ENCODE data around the gene SLC35F4. TPM values are rescaled to one million over a fixed set of nuclear protein-coding genes. Genes with fewer than 3 reads are reported as not detected.

Gene SLC35F4
- total and polyA plus RNA-seq, 7 experiments from 2014 or later: not detected

DNA sequence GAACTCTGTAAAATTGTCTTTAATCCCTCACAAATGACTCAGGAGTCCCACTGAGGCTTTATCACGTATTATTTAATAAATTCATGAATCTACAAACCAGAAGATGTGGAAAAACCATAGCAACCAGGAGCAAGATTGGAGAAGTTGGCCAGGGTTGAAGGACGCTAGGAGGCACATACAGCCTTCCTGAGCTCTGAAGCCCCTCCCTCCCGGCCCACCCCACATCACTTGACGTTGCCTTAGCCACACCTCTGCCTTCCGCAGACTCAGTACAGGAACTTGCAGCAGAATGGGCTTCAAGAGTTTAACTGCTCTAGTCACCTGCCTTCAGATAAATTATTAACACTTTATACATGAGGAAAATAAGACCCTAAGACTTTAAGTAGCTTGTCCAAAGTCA is 33.9 kb downstream of the SLC35F4 start:
- Histone ChIP-seq H3K4me1 (ENCODE audit: control insufficient read depth in 2 of 2, insufficient read depth in 2 of 2, low read length in 2 of 2) (no peaks in the 10 kb centered on the region), H3K4me3 (ENCODE audit: low read length) (no peak overlapping the region), H3K27me3 (ENCODE audit: control insufficient read depth in 2 of 2, insufficient read depth in 2 of 2, low read length in 2 of 2) (no peaks in the 10 kb centered on the region), H3K36me3 (ENCODE audit: control insufficient read depth in 2 of 3, insufficient read depth in 3 of 3, low read length in 3 of 3) (no peaks in the 10 kb centered on the region), H3K27ac (ENCODE audit: low read depth, low read length) (no peak overlapping the region), H3K9me3 (ENCODE audit: control insufficient read depth in 2 of 3, low read length in 3 of 3) (no peaks in the 10 kb centered on the region)
- DNase-seq (no peak), ATAC-seq (no peak)
- ChIA-PET CTCF (no interaction called here), POLR2A (no interaction called here)
- H3K27me3 Mint-ChIP-seq: peaks cover 0 to 5% (median 2%) of the 10 kb centered on the region in 5 donors
- no peaks in the 10 kb centered on the region for H3K36me3 Mint-ChIP-seq
- H3K4me3 Mint-ChIP-seq: no peak overlapping the region
- no peak overlapping the region for H3K27ac Mint-ChIP-seq
- H3K4me1 Mint-ChIP-seq: no peaks in the 10 kb centered on the region
- peaks cover 0 to 8% (median 1%) of the 10 kb centered on the region in 11 donors for H3K9me3 Mint-ChIP-seq
- intact Hi-C loops (cut with micrococcal nuclease): no loop called here

GRCh38 chr14:57828713-57829112 is 37.2 kb downstream of the SLC35F4 start:
- POLR2A ChIA-PET: no interaction called here
- H3K27ac ChIP-seq (ENCODE audit: low read depth, low read length): no peak overlapping the region
- H3K27ac Mint-ChIP-seq: peak overlapping the region in 1 of 9 donors; percentile 53

DNA sequence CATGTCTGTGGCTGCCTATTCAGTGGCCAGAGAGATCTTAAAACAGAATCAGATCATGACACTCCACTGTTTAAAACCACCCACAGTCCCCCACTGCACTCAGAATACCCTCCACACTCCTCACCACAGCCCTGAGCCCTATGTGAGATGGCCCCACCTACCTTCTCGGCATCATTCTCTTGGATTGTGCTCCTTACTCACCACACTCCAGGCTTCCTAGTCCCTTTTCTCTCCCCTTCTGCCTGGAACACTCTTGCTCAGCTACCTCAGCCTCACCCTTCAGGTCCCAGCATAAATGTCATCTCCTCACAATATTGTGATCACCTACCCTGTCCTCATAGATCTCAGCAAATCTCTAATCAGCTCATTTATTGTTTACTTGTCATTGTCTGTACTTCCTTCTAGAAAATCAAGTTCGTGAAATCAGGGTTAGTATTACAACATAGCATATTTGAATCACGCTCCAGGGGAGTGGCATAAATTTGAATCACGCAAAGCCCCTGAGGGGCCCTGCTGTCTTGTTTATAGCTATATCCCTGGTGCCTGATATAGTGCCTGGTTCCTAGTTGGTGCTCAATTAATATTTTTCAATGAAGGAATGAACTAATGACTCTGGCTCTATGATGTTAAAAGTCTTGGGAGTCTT is 42.8 kb downstream of the SLC35F4 start:
- H3K27me3 Mint-ChIP-seq: peaks cover 0 to 14% (median 8%) of the 10 kb centered on the region in 5 donors
- ATAC-seq: no peak
- Histone ChIP-seq H3K4me3 (ENCODE audit: low read length) (no peak overlapping the region), H3K27ac (ENCODE audit: low read depth, low read length) (no peak overlapping the region), H3K27me3 (ENCODE audit: control insufficient read depth in 2 of 2, insufficient read depth in 2 of 2, low read length in 2 of 2) (no peaks in the 10 kb centered on the region), H3K9me3 (ENCODE audit: control insufficient read depth in 2 of 3, low read length in 3 of 3) (no peaks in the 10 kb centered on the region), H3K36me3 (ENCODE audit: control insufficient read depth in 2 of 3, insufficient read depth in 3 of 3, low read length in 3 of 3) (no peaks in the 10 kb centered on the region), H3K4me1 (ENCODE audit: control insufficient read depth in 2 of 2, insufficient read depth in 2 of 2, low read length in 2 of 2) (no peaks in the 10 kb centered on the region)
- no peak overlapping the region for H3K27ac Mint-ChIP-seq
- DNase-seq: no peak
- POLR2A ChIA-PET: no interaction called here
- intact Hi-C loops (cut with micrococcal nuclease): no loop called here
- no peaks in the 10 kb centered on the region for H3K4me1 Mint-ChIP-seq
- no peak overlapping the region for H3K4me3 Mint-ChIP-seq
- H3K9me3 Mint-ChIP-seq: peaks cover 0 to 9% (median 5%) of the 10 kb centered on the region in 11 donors
- CTCF ChIA-PET: no interaction called here
- peaks cover 0 to 8% (median 0%) of the 10 kb centered on the region in 5 donors for H3K36me3 Mint-ChIP-seq

More at GRCh38 chr14:57828713-57829112, 37.2 kb downstream of the SLC35F4 start:
- ATAC-seq (no peak), DNase-seq (no peak)
- H3K9me3 ChIP-seq (ENCODE audit: control insufficient read depth in 2 of 3, low read length in 3 of 3): no peaks in the 10 kb centered on the region
- no peaks in the 10 kb centered on the region for H3K36me3 ChIP-seq (ENCODE audit: control insufficient read depth in 2 of 3, insufficient read depth in 3 of 3, low read length in 3 of 3)
- no peaks in the 10 kb centered on the region for H3K27me3 ChIP-seq (ENCODE audit: control insufficient read depth in 2 of 2, insufficient read depth in 2 of 2, low read length in 2 of 2)
- H3K36me3 Mint-ChIP-seq: peaks cover 0 to 4% (median 0%) of the 10 kb centered on the region in 5 donors
- H3K4me1 Mint-ChIP-seq: no peaks in the 10 kb centered on the region
- H3K4me1 ChIP-seq (ENCODE audit: control insufficient read depth in 2 of 2, insufficient read depth in 2 of 2, low read length in 2 of 2): no peaks in the 10 kb centered on the region
- H3K27me3 Mint-ChIP-seq: peaks cover 0 to 14% (median 3%) of the 10 kb centered on the region in 5 donors
- intact Hi-C loops (cut with micrococcal nuclease): no loop called here
- no peak overlapping the region for H3K4me3 ChIP-seq (ENCODE audit: low read length)
- CTCF ChIA-PET: no interaction called here
- H3K9me3 Mint-ChIP-seq: peaks cover 0 to 15% (median 2%) of the 10 kb centered on the region in 11 donors
- H3K4me3 Mint-ChIP-seq: no peak overlapping the region

DNA sequence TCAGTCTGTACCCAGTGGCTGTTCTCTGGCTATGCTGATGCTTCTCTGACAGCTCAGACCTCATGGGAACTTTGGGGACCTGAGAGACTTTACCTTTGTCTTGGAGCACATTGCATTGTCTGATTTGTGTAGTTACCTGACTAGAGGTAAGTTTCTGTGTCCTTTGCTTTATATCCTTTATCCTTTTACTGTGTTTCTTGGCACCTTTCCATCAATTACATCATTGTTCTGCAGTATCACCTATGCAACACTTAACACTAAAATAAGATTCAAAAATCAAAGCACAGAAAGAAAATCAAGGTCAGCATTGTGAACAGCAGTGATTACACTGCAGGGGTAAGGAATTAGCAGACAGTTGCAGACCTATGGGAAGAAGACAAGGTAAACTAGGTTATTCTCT is 43.8 kb downstream of the SLC35F4 start:
- Mint-ChIP-seq H3K9me3 (peaks cover 0 to 9% (median 4%) of the 10 kb centered on the region in 11 donors), H3K27ac (no peak overlapping the region), H3K4me1 (no peaks in the 10 kb centered on the region), H3K4me3 (no peak overlapping the region), H3K27me3 (peaks cover 0 to 14% (median 8%) of the 10 kb centered on the region in 5 donors), H3K36me3 (peaks cover 0 to 8% (median 0%) of the 10 kb centered on the region in 5 donors)
- Histone ChIP-seq H3K4me3 (ENCODE audit: low read length) (no peak overlapping the region), H3K4me1 (ENCODE audit: control insufficient read depth in 2 of 2, insufficient read depth in 2 of 2, low read length in 2 of 2) (no peaks in the 10 kb centered on the region), H3K36me3 (ENCODE audit: control insufficient read depth in 2 of 3, insufficient read depth in 3 of 3, low read length in 3 of 3) (no peaks in the 10 kb centered on the region), H3K27me3 (ENCODE audit: control insufficient read depth in 2 of 2, insufficient read depth in 2 of 2, low read length in 2 of 2) (no peaks in the 10 kb centered on the region), H3K9me3 (ENCODE audit: control insufficient read depth in 2 of 3, low read length in 3 of 3) (no peaks in the 10 kb centered on the region), H3K27ac (ENCODE audit: low read depth, low read length) (no peak overlapping the region)
- ATAC-seq: no peak
- CTCF ChIA-PET: no interaction called here
- intact Hi-C loops (cut with micrococcal nuclease): no loop called here
- DNase-seq: no peak
- POLR2A ChIA-PET: no interaction called here

GRCh38 chr14:57820581-57820980 is 45.3 kb downstream of the SLC35F4 start:
- peaks cover 0 to 8% (median 0%) of the 10 kb centered on the region in 5 donors for H3K36me3 Mint-ChIP-seq
- no peak overlapping the region for H3K4me3 Mint-ChIP-seq
- H3K27me3 ChIP-seq (ENCODE audit: control insufficient read depth in 2 of 2, insufficient read depth in 2 of 2, low read length in 2 of 2): no peaks in the 10 kb centered on the region
- intact Hi-C loops (cut with micrococcal nuclease): no loop called here
- CTCF ChIA-PET: no interaction called here
- H3K9me3 ChIP-seq (ENCODE audit: control insufficient read depth in 2 of 3, low read length in 3 of 3): no peaks in the 10 kb centered on the region
- peaks cover 0 to 14% (median 7%) of the 10 kb centered on the region in 5 donors for H3K27me3 Mint-ChIP-seq
- H3K4me1 ChIP-seq (ENCODE audit: control insufficient read depth in 2 of 2, insufficient read depth in 2 of 2, low read length in 2 of 2): no peaks in the 10 kb centered on the region
- no peaks in the 10 kb centered on the region for H3K36me3 ChIP-seq (ENCODE audit: control insufficient read depth in 2 of 3, insufficient read depth in 3 of 3, low read length in 3 of 3)
- no peak overlapping the region for H3K27ac ChIP-seq (ENCODE audit: low read depth, low read length)
- peaks cover 0 to 9% (median 4%) of the 10 kb centered on the region in 11 donors for H3K9me3 Mint-ChIP-seq
- POLR2A ChIA-PET: no interaction called here
- ATAC-seq (no peak), DNase-seq (no peak)
- no peaks in the 10 kb centered on the region for H3K4me1 Mint-ChIP-seq
- no peak overlapping the region for H3K4me3 ChIP-seq (ENCODE audit: low read length)
- no peak overlapping the region for H3K27ac Mint-ChIP-seq

- ATAC-seq: no peak
- CTCF ChIA-PET: no interaction called here
These were observed 47.4 kb downstream of the SLC35F4 start for GRCh38 chr14:57818511-57818910.

More at GRCh38 chr14:57818511-57818910, 47.4 kb downstream of the SLC35F4 start:
- Histone ChIP-seq H3K36me3 (ENCODE audit: control insufficient read depth in 2 of 3, insufficient read depth in 3 of 3, low read length in 3 of 3) (no peaks in the 10 kb centered on the region), H3K4me3 (ENCODE audit: low read length) (no peak overlapping the region), H3K4me1 (ENCODE audit: control insufficient read depth in 2 of 2, insufficient read depth in 2 of 2, low read length in 2 of 2) (no peaks in the 10 kb centered on the region), H3K9me3 (ENCODE audit: control insufficient read depth in 2 of 3, low read length in 3 of 3) (no peaks in the 10 kb centered on the region), H3K27ac (ENCODE audit: low read depth, low read length) (no peak overlapping the region), H3K27me3 (ENCODE audit: control insufficient read depth in 2 of 2, insufficient read depth in 2 of 2, low read length in 2 of 2) (no peaks in the 10 kb centered on the region)
- Mint-ChIP-seq H3K4me1 (no peaks in the 10 kb centered on the region), H3K27me3 (peaks cover 0 to 8% (median 5%) of the 10 kb centered on the region in 5 donors), H3K27ac (no peak overlapping the region), H3K4me3 (no peak overlapping the region), H3K9me3 (peaks cover 0 to 5% (median 0%) of the 10 kb centered on the region in 11 donors), H3K36me3 (peaks cover 0 to 4% (median 0%) of the 10 kb centered on the region in 5 donors)
- intact Hi-C loops (cut with micrococcal nuclease): no loop called here
- no peak for DNase-seq
- POLR2A ChIA-PET: no interaction called here
